Activated T-cell treated with anti-CD3 and anti-CD28 coated beads, Interleukin-2, amount 50 U/mL, for 48 hours (primary cell): ENCODE measurements around the gene MYLK.

Source experiments
- DNase-seq, 2 experiments: peaks; one replicate each; pipeline ENCODE4 v3.0.0-alpha.2; 2020

MYLK gene

DNA sequence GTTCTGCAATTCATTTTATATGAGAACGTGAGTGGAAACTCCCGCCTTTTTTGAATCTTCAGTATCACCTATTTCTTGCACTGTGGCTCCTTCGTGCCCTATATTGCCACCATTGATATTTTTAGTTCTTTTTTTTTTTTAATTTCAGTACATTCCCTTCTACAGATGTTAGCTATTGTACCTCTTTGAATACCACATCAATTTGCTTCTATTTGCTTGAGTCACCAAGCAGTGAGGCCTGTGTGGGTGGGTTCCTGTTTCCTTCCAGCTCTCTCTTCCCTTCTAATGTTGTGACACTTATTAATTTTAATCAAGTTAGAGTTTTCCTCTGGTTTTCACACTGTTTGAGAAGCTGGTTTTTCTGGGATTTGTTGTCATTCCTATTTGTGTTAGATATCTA, 308.0 kb downstream of the MYLK start:
- no peak for DNase-seq

DNA sequence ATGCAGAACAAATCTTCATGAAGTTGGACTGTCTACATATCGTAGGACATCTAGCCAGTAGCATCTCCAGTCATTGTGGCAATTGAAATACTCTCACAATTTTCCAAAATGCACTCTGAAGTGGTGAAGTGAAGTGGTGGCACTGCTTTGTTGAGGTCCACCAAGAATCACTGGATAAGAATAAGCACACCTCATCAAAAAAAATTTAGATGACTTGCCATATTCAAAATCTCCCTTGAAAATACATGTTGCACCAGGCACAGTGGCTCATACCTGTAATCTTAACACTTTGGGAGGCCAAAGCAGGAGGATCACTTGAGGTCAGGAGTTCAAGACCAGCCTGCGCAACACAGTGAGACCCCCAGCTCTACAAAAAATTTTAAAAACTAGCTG, 312.2 kb downstream of the MYLK start:
- DNase-seq, result no peak

DNA sequence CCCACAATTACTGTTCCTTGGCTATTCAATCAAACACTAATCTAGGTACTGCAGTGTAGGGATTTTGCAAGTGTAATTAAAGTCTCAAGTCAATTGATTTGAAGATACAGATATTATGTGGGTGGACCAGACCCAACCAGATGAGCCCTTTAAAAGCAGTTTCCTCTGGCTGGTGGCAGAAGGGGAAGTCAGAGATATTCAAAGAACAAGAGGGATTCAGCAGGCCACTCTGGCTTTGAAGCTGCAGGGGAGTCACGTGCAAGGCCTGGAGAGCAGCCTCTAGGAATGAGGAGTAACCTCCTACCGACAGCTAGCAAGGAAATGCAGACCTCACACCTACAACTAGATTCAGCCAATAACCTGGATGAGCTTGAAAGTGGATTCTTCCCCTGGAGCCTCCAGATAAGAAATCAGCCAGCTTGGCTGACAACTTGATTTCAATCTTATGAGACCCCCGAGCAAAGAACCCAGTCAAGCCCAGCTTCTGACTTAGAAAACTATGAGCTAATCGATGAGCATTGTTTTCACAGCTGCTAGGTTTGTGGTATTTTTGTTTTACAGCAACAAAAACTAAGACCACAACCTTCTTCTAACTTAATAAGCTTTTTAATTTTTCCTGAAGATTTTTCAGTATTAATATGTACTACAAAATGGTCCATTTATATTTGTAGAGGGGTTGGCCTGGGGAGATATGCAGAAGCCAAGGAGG, 312.7 kb downstream of the MYLK start:
- no peak for DNase-seq

DNA sequence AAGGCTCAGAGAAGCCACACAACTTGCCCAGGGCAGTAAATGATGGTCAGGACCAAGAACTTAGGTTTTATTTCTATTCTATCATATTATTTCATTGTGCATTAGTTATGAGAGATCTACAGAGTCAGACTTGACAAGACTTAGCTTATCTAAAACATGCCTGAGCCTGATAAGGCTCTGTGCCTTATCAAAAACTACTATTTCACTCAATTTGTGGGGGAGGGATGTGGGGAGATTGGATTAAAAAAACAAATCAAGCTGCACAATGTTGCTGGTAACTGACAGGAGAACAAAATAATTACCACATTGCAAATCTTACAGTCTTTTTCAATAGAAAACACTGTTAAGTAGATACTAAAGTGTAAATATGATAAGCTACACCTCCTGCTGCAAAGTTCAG, 315.3 kb downstream of the MYLK start:
- no peak for DNase-seq

DNA sequence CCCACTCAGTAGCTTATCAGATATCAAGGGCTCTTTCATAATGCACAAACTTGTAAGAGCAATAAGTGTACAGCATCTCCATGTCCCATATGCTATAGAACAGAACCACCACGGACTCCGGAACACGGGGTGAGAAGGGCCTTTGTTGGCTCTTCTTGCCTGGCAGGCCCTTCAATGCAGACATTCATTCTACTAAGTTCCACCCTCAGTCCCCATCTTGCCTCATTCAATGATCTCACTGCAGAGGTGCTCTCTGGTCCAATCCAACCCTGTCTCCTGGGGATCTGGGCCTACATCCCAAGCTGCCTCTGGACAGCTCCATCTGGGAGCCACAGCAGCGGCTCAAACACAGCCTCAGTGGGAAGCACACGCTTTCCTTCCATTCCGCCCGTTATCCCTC, 316.1 kb downstream of the MYLK start:
- no peak for DNase-seq

DNA sequence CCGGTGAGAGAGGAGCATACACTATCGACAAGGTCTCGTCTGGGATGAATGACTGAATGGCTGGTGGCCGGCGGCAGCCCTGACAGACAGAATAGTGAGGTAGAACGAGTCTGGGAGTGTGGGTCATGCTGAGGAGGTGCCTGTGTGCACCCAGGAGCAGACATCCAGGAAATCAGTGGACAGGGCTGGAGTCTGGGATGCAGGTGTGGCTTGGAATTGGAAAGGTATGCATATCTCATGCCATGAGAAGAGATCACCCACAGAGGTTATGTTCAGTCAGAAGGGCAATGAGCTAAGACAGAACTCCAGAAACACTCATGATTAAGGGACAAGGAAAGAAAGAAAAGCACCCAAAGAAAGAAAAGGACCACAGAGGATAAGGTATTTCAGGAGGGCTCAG, 320.1 kb downstream of the MYLK start:
- DNase-seq, result no peak

- no peak for DNase-seq
Observed at GRCh38 chr3:123562547-123562946, 321.6 kb downstream of the MYLK start.

GRCh38 chr3:123561188-123561587, 322.9 kb downstream of the MYLK start:
- DNase-seq, result no peak
